Measurements from ENCODE around the gene GGA3. TPM values are rescaled to one million over a fixed set of nuclear protein-coding genes. Genes with fewer than 3 reads are reported as not detected.

Gene GGA3
- total RNA-seq, 1 experiment from 2014 or later: 94.4 TPM

DNA sequence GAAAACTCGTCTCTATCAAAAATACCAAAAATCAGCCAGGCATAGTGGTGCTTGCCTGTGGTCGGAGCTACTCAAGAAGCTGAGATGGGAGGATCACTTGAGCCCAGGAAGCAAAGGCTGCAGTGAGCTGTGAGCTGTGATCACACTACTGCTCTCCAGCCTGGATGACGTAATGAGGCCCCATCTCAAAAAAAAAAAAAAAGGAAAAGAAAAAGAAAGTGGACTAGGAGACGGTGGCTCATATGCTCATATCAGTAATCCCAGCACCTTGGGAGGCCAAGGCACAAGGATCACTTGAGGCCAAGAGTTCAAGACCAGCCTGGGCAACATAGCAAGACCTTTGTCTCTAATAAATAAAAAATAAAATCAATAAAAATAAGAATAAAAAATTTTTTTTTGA is 69.8 kb downstream of the GGA3 start:
- POLR2A ChIA-PET: interaction anchor here (0.5 to 0.6 kb wide), 2 partner anchors 9 to 152 kb away, joined by 3 to 5 read pairs; partner anchors contain the start of gene SUMO2
- H3K27ac Mint-ChIP-seq (ENCODE audit: unreplicated experiment): no peak overlapping the region
- H3K9me3 Mint-ChIP-seq (ENCODE audit: unreplicated experiment): no peaks in the 10 kb centered on the region

DNA sequence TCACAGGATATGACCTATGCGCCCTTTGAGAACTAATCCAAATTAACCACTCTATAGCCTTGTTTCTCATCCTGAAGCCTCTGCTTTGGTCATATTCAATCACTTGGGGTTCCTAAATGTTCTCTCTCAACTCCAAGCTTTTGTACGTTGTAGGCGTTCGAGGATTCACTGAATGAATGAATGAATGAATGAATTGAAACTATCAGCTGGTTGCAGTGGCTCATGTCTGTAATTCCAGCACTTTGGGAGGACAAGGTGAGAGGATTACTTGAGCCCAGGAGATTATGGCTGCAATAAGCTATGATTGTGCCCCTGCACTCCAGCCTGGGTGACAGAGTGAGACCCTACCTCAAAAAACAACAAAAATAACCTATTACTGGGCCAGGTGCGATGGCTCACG is 72.8 kb downstream of the GGA3 start:
- Histone ChIP-seq H3K4me3 (ENCODE audit: low read depth, low read length) (no peak overlapping the region), H3K36me3 (ENCODE audit: control insufficient read depth, insufficient read depth, low read length) (no peaks in the 10 kb centered on the region), H3K9me3 (no peaks in the 10 kb centered on the region), H3K4me1 (peaks cover 3% of the 10 kb centered on the region), H3K27me3 (replicated peaks; ENCODE audit: control insufficient read depth, insufficient read depth, low read length) (no peaks in the 10 kb centered on the region)
- POLR2A ChIA-PET: no interaction called here
- Mint-ChIP-seq H3K4me1 (ENCODE audit: low read depth, unreplicated experiment) (peaks cover 11% of the 10 kb centered on the region), H3K9me3 (ENCODE audit: unreplicated experiment) (no peaks in the 10 kb centered on the region), H3K27me3 (ENCODE audit: insufficient read depth, unreplicated experiment) (no peaks in the 10 kb centered on the region), H3K27ac (ENCODE audit: unreplicated experiment) (no peak overlapping the region), H3K36me3 (ENCODE audit: insufficient read depth, unreplicated experiment) (peaks cover 2% of the 10 kb centered on the region), H3K4me3 (ENCODE audit: unreplicated experiment) (no peak overlapping the region)
- no TSS peak for BruUV-seq (replicated peaks)
- CTCF ChIA-PET: interaction anchor here (1.4 kb wide), 1 partner anchor 13 kb away, joined by 7 read pairs; no protein-coding TSS in a partner anchor
- intact Hi-C loops (cut with micrococcal nuclease; ENCODE audit: unreplicated experiment): no loop called here
- DNase-seq: no peak
- TF ChIP-seq, protein P1, sequence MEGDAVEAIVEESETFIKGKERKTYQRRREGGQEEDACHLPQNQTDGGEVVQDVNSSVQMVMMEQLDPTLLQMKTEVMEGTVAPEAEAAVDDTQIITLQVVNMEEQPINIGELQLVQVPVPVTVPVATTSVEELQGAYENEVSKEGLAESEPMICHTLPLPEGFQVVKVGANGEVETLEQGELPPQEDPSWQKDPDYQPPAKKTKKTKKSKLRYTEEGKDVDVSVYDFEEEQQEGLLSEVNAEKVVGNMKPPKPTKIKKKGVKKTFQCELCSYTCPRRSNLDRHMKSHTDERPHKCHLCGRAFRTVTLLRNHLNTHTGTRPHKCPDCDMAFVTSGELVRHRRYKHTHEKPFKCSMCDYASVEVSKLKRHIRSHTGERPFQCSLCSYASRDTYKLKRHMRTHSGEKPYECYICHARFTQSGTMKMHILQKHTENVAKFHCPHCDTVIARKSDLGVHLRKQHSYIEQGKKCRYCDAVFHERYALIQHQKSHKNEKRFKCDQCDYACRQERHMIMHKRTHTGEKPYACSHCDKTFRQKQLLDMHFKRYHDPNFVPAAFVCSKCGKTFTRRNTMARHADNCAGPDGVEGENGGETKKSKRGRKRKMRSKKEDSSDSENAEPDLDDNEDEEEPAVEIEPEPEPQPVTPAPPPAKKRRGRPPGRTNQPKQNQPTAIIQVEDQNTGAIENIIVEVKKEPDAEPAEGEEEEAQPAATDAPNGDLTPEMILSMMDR (IDR thresholded peaks at IDR 0.05; ENCODE audit: insufficient read depth in 1 of 2, low read depth in 1 of 2, low read length in 1 of 2, severe bottlenecking in 1 of 2, unreplicated experiment in 1 of 2): no peak

More for the DNA sequence above, 69.8 kb downstream of the GGA3 start:
- CTCF ChIA-PET: interaction anchor here (0.9 kb wide), 1 partner anchor 65 kb away, joined by 4 read pairs; no protein-coding TSS in a partner anchor
- no TSS peak for BruUV-seq (replicated peaks)
- DNase-seq: peak in 1 of 2 experiments; percentile 22
- Histone ChIP-seq H3K9me3 (no peaks in the 10 kb centered on the region), H3K4me1 (no peaks in the 10 kb centered on the region), H3K36me3 (ENCODE audit: control insufficient read depth, insufficient read depth, low read length) (no peaks in the 10 kb centered on the region), H3K4me3 (ENCODE audit: low read depth, low read length) (no peak overlapping the region), H3K27me3 (replicated peaks; ENCODE audit: control insufficient read depth, insufficient read depth, low read length) (no peaks in the 10 kb centered on the region)
- H3K27me3 Mint-ChIP-seq (ENCODE audit: insufficient read depth, unreplicated experiment): no peaks in the 10 kb centered on the region
- intact Hi-C loops (cut with micrococcal nuclease; ENCODE audit: unreplicated experiment): no loop called here
- H3K4me3 Mint-ChIP-seq (ENCODE audit: unreplicated experiment): no peak overlapping the region
- TF ChIP-seq, protein P1 (IDR thresholded peaks at IDR 0.05; ENCODE audit: insufficient read depth in 1 of 2, low read depth in 1 of 2, low read length in 1 of 2, severe bottlenecking in 1 of 2, unreplicated experiment in 1 of 2): no peak
- H3K4me1 Mint-ChIP-seq (ENCODE audit: low read depth, unreplicated experiment): peaks cover 4% of the 10 kb centered on the region
- H3K36me3 Mint-ChIP-seq (ENCODE audit: insufficient read depth, unreplicated experiment): no peaks in the 10 kb centered on the region

Other genes with a start within 250 kb of the GGA3 start
- 61.0 and 61.8 TPM in 2 replicates for gene MRPL58, start 248.9 kb downstream of the GGA3 start, total RNA-seq (2022)
- 316 and 326 TPM in 2 replicates for gene ATP5PD, start 214.6 kb downstream of the GGA3 start, total RNA-seq (2022)
- 27.9 and 28.8 TPM in 2 replicates for gene KCTD2, start 214.4 kb downstream of the GGA3 start, total RNA-seq (2022)
- gene SLC16A5, start 173.7 kb downstream of the GGA3 start, total RNA-seq (2022): 27.7 and 33.8 TPM in 2 replicates
- 23.6 and 26.0 TPM in 2 replicates for gene ARMC7, start 151.6 kb downstream of the GGA3 start, total RNA-seq (2022)
- gene NT5C, start 129.9 kb downstream of the GGA3 start, total RNA-seq (2022): 59.3 and 68.4 TPM in 2 replicates
- gene JPT1, start 107.1 kb downstream of the GGA3 start, total RNA-seq (2022): 210 and 244 TPM in 2 replicates
- 675 and 693 TPM in 2 replicates for gene SUMO2, start 78.6 kb downstream of the GGA3 start, total RNA-seq (2022)
- gene NUP85, start 55.9 kb downstream of the GGA3 start, total RNA-seq (2022): 119 and 142 TPM in 2 replicates
- 123 and 125 TPM in 2 replicates for gene MRPS7, start 273 bp upstream of the GGA3 start, total RNA-seq (2022)
- 27.0 and 27.3 TPM in 2 replicates for gene MIF4GD, start 9.6 kb upstream of the GGA3 start, total RNA-seq (2022)
- gene SLC25A19, start 27.8 kb upstream of the GGA3 start, total RNA-seq (2022): 29.8 and 33.6 TPM in 2 replicates
- gene GRB2, start 144.1 kb upstream of the GGA3 start, total RNA-seq (2022): 113 and 115 TPM in 2 replicates
- gene TMEM94, start 195.0 kb upstream of the GGA3 start, total RNA-seq (2022): 109 and 115 TPM in 2 replicates

All from Caco-2 (cell line).